HEK293 (cell line): ENCODE results near the gene CDK6.

Experiments used
- CTCF ChIA-PET: fragments of 350-600 bp; formaldehyde crosslinking; extraction: SDS; loops from one replicate; lab custom pipeline; 2021; ENCODE audit warnings: antibody characterized with exemption; lab: Yijun Ruan, JAX
- POLR2A ChIA-PET: fragments of 300-600 bp; formaldehyde crosslinking; extraction: SDS; loops from one replicate; lab custom pipeline; 2020; ENCODE audit warnings: antibody characterized with exemption, inconsistent platforms; lab: Yijun Ruan, JAX
- H3K27ac ChIP-seq: fragments of 200-500 bp; sonication (Bioruptor generic); 2 replicates; pipeline ENCODE4 v1.5.1; 2014; ENCODE audit warnings: low read depth, low read length, control low read depth, inconsistent platforms; ENCODE audit errors: extremely low read depth
- H3K36me3 ChIP-seq, 2 experiments: fragments of 200-500 bp in 1 of 2; sonication (Bioruptor generic) in 1 of 2; 1 replicate in 1 of 2; 2 replicates in 1 of 2; pipeline ENCODE4 v1.5.1; 2014 to 2017; ENCODE audit warnings: inconsistent platforms in 2 of 2, low read length in 2 of 2; ENCODE audit not compliant: control insufficient read depth in 2 of 2, insufficient read depth in 1 of 2
- H3K4me1 ChIP-seq: fragments of 200-500 bp; sonication (Bioruptor generic); 2 replicates; pipeline ENCODE4 v1.5.1; 2014; ENCODE audit warnings: mild to moderate bottlenecking, low read length, inconsistent platforms; ENCODE audit not compliant: control insufficient read depth, insufficient read depth
- H3K4me3 ChIP-seq: 2 replicates; pipeline ENCODE4 v1.5.1; 2011; ENCODE audit warnings: low read depth, mild to moderate bottlenecking, control low read depth, low read length, moderate library complexity
- H3K9me3 ChIP-seq: fragments of 200-500 bp; sonication (Bioruptor generic); 2 replicates; pipeline ENCODE4 v1.5.1; 2014; ENCODE audit warnings: low read depth, low read length, inconsistent platforms; ENCODE audit not compliant: control insufficient read depth, insufficient read depth
- KLF1 ChIP-seq: fragments of 450-650 bp; formaldehyde crosslinking; IDR thresholded peaks from 2 replicates; pipeline ENCODE4 v1.5.1; 2016; ENCODE audit warnings: missing biosample characterization, missing genetic modification characterization
- REPIN1 ChIP-seq: fragments of 450-650 bp; formaldehyde crosslinking; IDR thresholded peaks from 2 replicates; pipeline ENCODE4 v1.5.1; 2017; ENCODE audit warnings: missing biosample characterization, missing genetic modification characterization, low read depth
- SP3 ChIP-seq: fragments of 450-650 bp; formaldehyde crosslinking; IDR thresholded peaks from 2 replicates; pipeline ENCODE4 v1.5.1; 2016; ENCODE audit warnings: missing biosample characterization, missing genetic modification characterization
- TCF7L2 ChIP-seq: IDR thresholded peaks from 2 replicates; pipeline ENCODE4 v1.6.1; 2011; ENCODE audit warnings: low read depth, mild to moderate bottlenecking, inconsistent platforms, low read length, moderate library complexity, borderline replicate concordance
- ZBTB20 ChIP-seq: fragments of 450-650 bp; formaldehyde crosslinking; IDR thresholded peaks from 2 replicates; pipeline ENCODE4 v1.5.1; 2016; ENCODE audit warnings: missing biosample characterization, missing genetic modification characterization
- ZBTB21 ChIP-seq: fragments of 450-650 bp; formaldehyde crosslinking; IDR thresholded peaks from 2 replicates; pipeline ENCODE4 v1.5.1; 2017; ENCODE audit warnings: missing biosample characterization, missing genetic modification characterization
- ZNF10 ChIP-seq: fragments of 450-650 bp; formaldehyde crosslinking; IDR thresholded peaks from 2 replicates; pipeline ENCODE4 v1.5.1; 2017; ENCODE audit warnings: missing biosample characterization, missing genetic modification characterization
- ZNF146 ChIP-seq: fragments of 450-650 bp; formaldehyde crosslinking; IDR thresholded peaks from 2 replicates; pipeline ENCODE4 v1.5.1; 2016; ENCODE audit warnings: missing biosample characterization, missing genetic modification characterization
- ZNF157 ChIP-seq: fragments of 450-650 bp; formaldehyde crosslinking; IDR thresholded peaks from 2 replicates; pipeline ENCODE4 v1.5.1; 2016; ENCODE audit warnings: missing biosample characterization, missing genetic modification characterization
- ZNF2 ChIP-seq: fragments of 450-650 bp; formaldehyde crosslinking; IDR thresholded peaks from 2 replicates; pipeline ENCODE4 v1.5.1; 2016; ENCODE audit warnings: missing biosample characterization, missing genetic modification characterization
- ZNF350 ChIP-seq: fragments of 450-650 bp; formaldehyde crosslinking; IDR thresholded peaks from 2 replicates; pipeline ENCODE4 v1.5.0; 2017; ENCODE audit warnings: missing biosample characterization, mild to moderate bottlenecking, missing genetic modification characterization
- ZNF473 ChIP-seq: fragments of 450-650 bp; formaldehyde crosslinking; IDR thresholded peaks from 2 replicates; pipeline ENCODE4 v1.5.1; 2017; ENCODE audit warnings: missing biosample characterization, missing genetic modification characterization
- ZNF48 ChIP-seq: fragments of 450-650 bp; formaldehyde crosslinking; IDR thresholded peaks from 2 replicates; pipeline ENCODE4 v1.5.1; 2016; ENCODE audit warnings: missing biosample characterization, missing genetic modification characterization
- ZNF660 ChIP-seq: fragments of 450-650 bp; IDR thresholded peaks from 2 replicates; pipeline ENCODE4 v1.5.1; 2018; ENCODE audit warnings: missing biosample characterization, mild to moderate bottlenecking, missing genetic modification characterization
- TF ChIP-seq, protein P1 (sequence below): fragments of 450-650 bp; formaldehyde crosslinking; IDR thresholded peaks from 2 replicates; pipeline ENCODE4 v1.5.1; 2016; ENCODE audit warnings: missing biosample characterization, missing genetic modification characterization
- TF ChIP-seq, protein P2 (sequence below): fragments of 450-650 bp; formaldehyde crosslinking; IDR thresholded peaks from 2 replicates; pipeline ENCODE4 v1.5.1; 2016; ENCODE audit warnings: missing biosample characterization, missing genetic modification characterization
- TF ChIP-seq, protein P3 (sequence below): fragments of 450-650 bp; formaldehyde crosslinking; IDR thresholded peaks from 2 replicates; pipeline ENCODE4 v1.5.1; 2017; ENCODE audit warnings: missing biosample characterization, missing genetic modification characterization
- TF ChIP-seq, protein P4 (sequence below): fragments of 450-650 bp; formaldehyde crosslinking; IDR thresholded peaks from 2 replicates; pipeline ENCODE4; 2016; ENCODE audit warnings: missing biosample characterization, missing genetic modification characterization
- TF ChIP-seq, protein P5 (sequence below): fragments of 450-650 bp; formaldehyde crosslinking; IDR thresholded peaks from 2 replicates; pipeline ENCODE4 v1.5.1; 2016; ENCODE audit warnings: missing biosample characterization, missing genetic modification characterization, low read depth
- TF ChIP-seq, protein P6 (sequence below): fragments of 450-650 bp; formaldehyde crosslinking; IDR thresholded peaks from 2 replicates; pipeline ENCODE4 v1.5.1; 2016; ENCODE audit warnings: missing biosample characterization, missing genetic modification characterization

Gene CDK6

DNA sequence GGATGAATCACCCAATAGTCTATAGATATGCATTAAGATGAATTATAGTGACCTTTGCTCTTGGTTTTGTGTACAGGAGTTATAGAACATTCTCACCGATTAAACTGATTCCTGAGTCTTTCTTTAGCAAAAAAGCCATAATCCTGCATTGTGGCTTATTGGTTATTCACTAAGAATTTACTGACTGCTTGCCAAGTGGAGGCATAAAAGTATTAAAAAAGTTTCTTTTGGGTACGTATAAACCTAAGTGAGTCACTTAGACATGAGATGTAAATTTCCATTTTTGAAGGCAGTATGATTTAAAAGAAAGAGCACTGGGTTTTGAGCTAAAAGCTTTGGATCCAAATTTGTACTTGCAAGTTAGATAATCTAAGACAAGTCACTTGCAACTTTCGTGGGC, 100.7 kb downstream of the CDK6 start:
- Histone ChIP-seq H3K9me3 (no peaks in the 10 kb centered on the region), H3K27ac (no peak overlapping the region), H3K36me3 (no peaks in the 10 kb centered on the region), H3K4me1 (no peaks in the 10 kb centered on the region), H3K4me3 (no peak overlapping the region)
- ChIA-PET POLR2A (no interaction called here), CTCF (no interaction called here)
- TF ChIP-seq ZNF660 (tag by site-specific recombination) (no peak), ZBTB20 (tag by site-specific recombination) (no peak), ZBTB21 (tag by site-specific recombination) (no peak), ZNF2 (tag by site-specific recombination) (no peak), REPIN1 (tag by site-specific recombination) (no peak), ZNF48 (tag by site-specific recombination) (no peak), TCF7L2 (no peak), SP3 (tag by site-specific recombination) (no peak), ZNF10 (no peak)
- TF ChIP-seq, protein P1, sequence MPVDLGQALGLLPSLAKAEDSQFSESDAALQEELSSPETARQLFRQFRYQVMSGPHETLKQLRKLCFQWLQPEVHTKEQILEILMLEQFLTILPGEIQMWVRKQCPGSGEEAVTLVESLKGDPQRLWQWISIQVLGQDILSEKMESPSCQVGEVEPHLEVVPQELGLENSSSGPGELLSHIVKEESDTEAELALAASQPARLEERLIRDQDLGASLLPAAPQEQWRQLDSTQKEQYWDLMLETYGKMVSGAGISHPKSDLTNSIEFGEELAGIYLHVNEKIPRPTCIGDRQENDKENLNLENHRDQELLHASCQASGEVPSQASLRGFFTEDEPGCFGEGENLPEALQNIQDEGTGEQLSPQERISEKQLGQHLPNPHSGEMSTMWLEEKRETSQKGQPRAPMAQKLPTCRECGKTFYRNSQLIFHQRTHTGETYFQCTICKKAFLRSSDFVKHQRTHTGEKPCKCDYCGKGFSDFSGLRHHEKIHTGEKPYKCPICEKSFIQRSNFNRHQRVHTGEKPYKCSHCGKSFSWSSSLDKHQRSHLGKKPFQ (tag by site-specific recombination) = no peak
- TF ChIP-seq, protein P2, sequence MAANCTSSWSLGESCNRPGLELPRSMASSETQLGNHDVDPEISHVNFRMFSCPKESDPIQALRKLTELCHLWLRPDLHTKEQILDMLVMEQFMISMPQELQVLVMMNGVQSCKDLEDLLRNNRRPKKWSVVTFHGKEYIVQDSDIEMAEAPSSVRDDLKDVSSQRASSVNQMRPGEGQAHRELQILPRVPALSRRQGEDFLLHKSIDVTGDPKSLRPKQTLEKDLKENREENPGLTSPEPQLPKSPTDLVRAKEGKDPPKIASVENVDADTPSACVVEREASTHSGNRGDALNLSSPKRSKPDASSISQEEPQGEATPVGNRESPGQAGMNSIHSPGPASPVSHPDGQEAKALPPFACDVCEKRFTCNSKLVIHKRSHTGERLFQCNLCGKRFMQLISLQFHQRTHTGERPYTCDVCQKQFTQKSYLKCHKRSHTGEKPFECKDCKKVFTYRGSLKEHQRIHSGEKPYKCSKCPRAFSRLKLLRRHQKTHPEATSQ = no peak
- TF ChIP-seq, protein P3, sequence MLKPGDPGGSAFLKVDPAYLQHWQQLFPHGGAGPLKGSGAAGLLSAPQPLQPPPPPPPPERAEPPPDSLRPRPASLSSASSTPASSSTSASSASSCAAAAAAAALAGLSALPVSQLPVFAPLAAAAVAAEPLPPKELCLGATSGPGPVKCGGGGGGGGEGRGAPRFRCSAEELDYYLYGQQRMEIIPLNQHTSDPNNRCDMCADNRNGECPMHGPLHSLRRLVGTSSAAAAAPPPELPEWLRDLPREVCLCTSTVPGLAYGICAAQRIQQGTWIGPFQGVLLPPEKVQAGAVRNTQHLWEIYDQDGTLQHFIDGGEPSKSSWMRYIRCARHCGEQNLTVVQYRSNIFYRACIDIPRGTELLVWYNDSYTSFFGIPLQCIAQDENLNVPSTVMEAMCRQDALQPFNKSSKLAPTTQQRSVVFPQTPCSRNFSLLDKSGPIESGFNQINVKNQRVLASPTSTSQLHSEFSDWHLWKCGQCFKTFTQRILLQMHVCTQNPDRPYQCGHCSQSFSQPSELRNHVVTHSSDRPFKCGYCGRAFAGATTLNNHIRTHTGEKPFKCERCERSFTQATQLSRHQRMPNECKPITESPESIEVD (tag by site-specific recombination) = no peak
- TF ChIP-seq, protein P4, sequence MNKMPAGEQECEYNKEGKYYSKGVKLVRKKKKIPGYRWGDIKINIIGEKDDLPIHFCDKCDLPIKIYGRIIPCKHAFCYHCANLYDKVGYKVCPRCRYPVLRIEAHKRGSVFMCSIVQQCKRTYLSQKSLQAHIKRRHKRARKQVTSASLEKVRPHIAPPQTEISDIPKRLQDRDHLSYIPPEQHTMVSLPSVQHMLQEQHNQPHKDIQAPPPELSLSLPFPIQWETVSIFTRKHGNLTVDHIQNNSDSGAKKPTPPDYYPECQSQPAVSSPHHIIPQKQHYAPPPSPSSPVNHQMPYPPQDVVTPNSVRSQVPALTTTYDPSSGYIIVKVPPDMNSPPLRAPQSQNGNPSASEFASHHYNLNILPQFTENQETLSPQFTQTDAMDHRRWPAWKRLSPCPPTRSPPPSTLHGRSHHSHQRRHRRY = no peak
- TF ChIP-seq, protein P5, sequence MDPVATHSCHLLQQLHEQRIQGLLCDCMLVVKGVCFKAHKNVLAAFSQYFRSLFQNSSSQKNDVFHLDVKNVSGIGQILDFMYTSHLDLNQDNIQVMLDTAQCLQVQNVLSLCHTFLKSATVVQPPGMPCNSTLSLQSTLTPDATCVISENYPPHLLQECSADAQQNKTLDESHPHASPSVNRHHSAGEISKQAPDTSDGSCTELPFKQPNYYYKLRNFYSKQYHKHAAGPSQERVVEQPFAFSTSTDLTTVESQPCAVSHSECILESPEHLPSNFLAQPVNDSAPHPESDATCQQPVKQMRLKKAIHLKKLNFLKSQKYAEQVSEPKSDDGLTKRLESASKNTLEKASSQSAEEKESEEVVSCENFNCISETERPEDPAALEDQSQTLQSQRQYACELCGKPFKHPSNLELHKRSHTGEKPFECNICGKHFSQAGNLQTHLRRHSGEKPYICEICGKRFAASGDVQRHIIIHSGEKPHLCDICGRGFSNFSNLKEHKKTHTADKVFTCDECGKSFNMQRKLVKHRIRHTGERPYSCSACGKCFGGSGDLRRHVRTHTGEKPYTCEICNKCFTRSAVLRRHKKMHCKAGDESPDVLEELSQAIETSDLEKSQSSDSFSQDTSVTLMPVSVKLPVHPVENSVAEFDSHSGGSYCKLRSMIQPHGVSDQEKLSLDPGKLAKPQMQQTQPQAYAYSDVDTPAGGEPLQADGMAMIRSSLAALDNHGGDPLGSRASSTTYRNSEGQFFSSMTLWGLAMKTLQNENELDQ (tag by site-specific recombination) = no peak

DNA sequence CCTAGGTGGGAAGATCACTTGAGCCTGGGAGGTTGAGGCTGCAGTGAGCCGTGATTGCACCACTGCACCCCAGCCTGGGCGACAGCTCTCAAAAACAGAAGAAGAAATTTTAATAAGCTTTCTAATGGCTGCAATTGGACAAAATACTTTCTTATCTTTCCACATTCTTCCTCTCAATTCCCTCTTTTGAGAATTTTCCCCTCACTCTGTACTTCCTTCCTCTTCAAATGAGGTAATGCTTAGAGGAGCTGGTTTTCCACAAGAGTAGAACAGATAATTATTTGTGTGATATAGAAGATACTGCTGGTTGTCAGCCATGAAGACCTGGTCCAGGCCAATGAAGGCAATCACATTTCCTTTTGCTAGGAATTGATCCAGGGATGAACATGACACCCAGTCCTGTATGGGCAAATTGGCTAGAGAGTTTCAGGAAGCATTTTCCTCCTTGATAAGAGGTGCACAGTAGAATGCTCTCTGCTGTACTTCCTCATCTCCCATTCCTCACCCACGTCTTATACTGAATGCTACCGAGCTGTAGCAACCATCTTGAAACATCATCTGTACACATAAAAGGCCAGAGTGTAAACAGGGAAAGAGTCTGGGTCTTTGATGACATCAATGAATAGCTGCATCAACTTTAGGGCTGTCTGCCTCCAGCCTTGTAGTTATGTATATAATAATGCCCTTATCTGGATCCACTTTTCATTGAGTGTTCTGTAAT, 103.9 kb downstream of the CDK6 start:
- Histone ChIP-seq H3K4me1 (no peaks in the 10 kb centered on the region), H3K36me3 (no peaks in the 10 kb centered on the region), H3K27ac (no peak overlapping the region), H3K9me3 (no peaks in the 10 kb centered on the region), H3K4me3 (no peak overlapping the region)
- CTCF ChIA-PET = interaction anchor here (0.5 kb wide), 1 partner anchor 100 kb away, joined by 4 read pairs; no protein-coding TSS in a partner anchor
- POLR2A ChIA-PET = no interaction called here
- TF ChIP-seq, protein P5 (tag by site-specific recombination) = no peak
- TF ChIP-seq ZNF350 (tag by site-specific recombination) (no peak), ZNF146 (no peak), KLF1 (tag by site-specific recombination) (no peak), ZNF157 (tag by site-specific recombination) (no peak), ZNF2 (tag by site-specific recombination) (no peak), ZNF473 (no peak)
- TF ChIP-seq, protein P6, sequence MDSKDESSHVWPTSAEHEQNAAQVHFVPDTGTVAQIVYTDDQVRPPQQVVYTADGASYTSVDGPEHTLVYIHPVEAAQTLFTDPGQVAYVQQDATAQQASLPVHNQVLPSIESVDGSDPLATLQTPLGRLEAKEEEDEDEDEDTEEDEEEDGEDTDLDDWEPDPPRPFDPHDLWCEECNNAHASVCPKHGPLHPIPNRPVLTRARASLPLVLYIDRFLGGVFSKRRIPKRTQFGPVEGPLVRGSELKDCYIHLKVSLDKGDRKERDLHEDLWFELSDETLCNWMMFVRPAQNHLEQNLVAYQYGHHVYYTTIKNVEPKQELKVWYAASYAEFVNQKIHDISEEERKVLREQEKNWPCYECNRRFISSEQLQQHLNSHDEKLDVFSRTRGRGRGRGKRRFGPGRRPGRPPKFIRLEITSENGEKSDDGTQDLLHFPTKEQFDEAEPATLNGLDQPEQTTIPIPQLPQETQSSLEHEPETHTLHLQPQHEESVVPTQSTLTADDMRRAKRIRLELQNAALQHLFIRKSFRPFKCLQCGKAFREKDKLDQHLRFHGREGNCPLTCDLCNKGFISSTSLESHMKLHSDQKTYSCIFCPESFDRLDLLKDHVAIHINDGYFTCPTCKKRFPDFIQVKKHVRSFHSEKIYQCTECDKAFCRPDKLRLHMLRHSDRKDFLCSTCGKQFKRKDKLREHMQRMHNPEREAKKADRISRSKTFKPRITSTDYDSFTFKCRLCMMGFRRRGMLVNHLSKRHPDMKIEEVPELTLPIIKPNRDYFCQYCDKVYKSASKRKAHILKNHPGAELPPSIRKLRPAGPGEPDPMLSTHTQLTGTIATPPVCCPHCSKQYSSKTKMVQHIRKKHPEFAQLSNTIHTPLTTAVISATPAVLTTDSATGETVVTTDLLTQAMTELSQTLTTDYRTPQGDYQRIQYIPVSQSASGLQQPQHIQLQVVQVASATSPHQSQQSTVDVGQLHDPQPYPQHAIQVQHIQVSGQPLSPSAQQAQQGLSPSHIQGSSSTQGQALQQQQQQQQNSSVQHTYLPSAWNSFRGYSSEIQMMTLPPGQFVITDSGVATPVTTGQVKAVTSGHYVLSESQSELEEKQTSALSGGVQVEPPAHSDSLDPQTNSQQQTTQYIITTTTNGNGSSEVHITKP (tag by site-specific recombination) = no peak
